Smooth muscle cell (in vitro differentiated cells): Measurements from ENCODE around the gene GIMAP8. TPM values are rescaled to one million over a fixed set of nuclear protein-coding genes. Genes with fewer than 3 reads are reported as not detected.

Source experiments
- DNase-seq: peaks from one replicate; lab custom pipeline; 2025; ENCODE audit not compliant: unreplicated experiment; lab: John Stamatoyannopoulos, UW
- H2AFZ ChIP-seq: fragments of 200-600 bp; sonication (generic); 2 replicates; pipeline ENCODE4 v1.6.0; 2016; ENCODE audit warnings: antibody characterized with exemption, low read depth, mild to moderate bottlenecking
- H3F3A ChIP-seq: fragments of 200-600 bp; sonication (generic); 2 replicates; pipeline ENCODE4 v1.6.0; 2017; ENCODE audit warnings: antibody characterized with exemption, low read depth
- H3K27ac ChIP-seq: fragments of 200-600 bp; sonication (generic); 2 replicates; pipeline ENCODE4 v1.5.1; 2016; ENCODE audit warnings: low read depth, mild to moderate bottlenecking
- H3K27me3 ChIP-seq: fragments of 200-600 bp; sonication (generic); 2 replicates; pipeline ENCODE4 v1.6.1; 2016; ENCODE audit warnings: low read depth, mild to moderate bottlenecking
- H3K36me3 ChIP-seq: fragments of 200-600 bp; sonication (generic); 2 replicates; pipeline ENCODE4 v1.5.1; 2016; ENCODE audit warnings: low read depth
- H3K4me1 ChIP-seq: fragments of 200-600 bp; sonication (generic); 2 replicates; pipeline ENCODE4 v1.5.1; 2016; ENCODE audit warnings: low read depth
- H3K4me2 ChIP-seq: fragments of 200-600 bp; sonication (generic); 2 replicates; pipeline ENCODE4 v1.6.0; 2016; ENCODE audit warnings: mild to moderate bottlenecking
- H3K4me3 ChIP-seq: fragments of 200-600 bp; sonication (generic); 2 replicates; pipeline ENCODE4 v1.5.1; 2016; ENCODE audit warnings: mild to moderate bottlenecking
- H3K79me2 ChIP-seq: fragments of 200-600 bp; sonication (generic); 2 replicates; pipeline ENCODE4 v1.6.0; 2016; ENCODE audit warnings: low read depth, mild to moderate bottlenecking
- H3K9ac ChIP-seq: fragments of 200-600 bp; sonication (generic); 2 replicates; pipeline ENCODE4 v1.6.0; 2016; ENCODE audit warnings: low read depth
- H3K9me3 ChIP-seq: fragments of 200-600 bp; sonication (generic); replicated peaks from 2 replicates; pipeline ENCODE4 v1.5.1; 2016; ENCODE audit warnings: low read depth
- H4K20me1 ChIP-seq: fragments of 200-600 bp; sonication (generic); 2 replicates; pipeline ENCODE4 v1.6.0; 2016; ENCODE audit warnings: low read depth
- CTCF ChIP-seq: fragments of 200-600 bp; sonication (generic); IDR thresholded peaks from 2 replicates; pipeline ENCODE4 v1.5.1; 2017; ENCODE audit warnings: borderline replicate concordance, mild to moderate bottlenecking, antibody characterized with exemption; ENCODE audit not compliant: insufficient read depth, poor library complexity, severe bottlenecking
- WGBS: methylation state at CpG from one replicate; pipeline ENCODE4 v1.1.7; 2016; ENCODE audit warnings: low lambda C conversion rate; 5-methylcytosine and 5-hydroxymethylcytosine counted together
- polyA plus RNA-seq: library from polyadenylated mRNA; unstranded; fragments of >200 nt; fragmentation: Nextera tagmentation; extraction: Ambion mirVana; gene quantifications from 2 replicates; pipeline ENCODE4 v1.2.1, GENCODE V29; 2016
- total RNA-seq: library from RNA; depleted of rRNA; stranded (reverse); fragments of >200 nt; gene quantifications from 2 replicates; pipeline ENCODE4 v1.2.3, GENCODE V29; 2014

The GIMAP8 gene
- total and polyA plus RNA-seq, 2 experiments from 2014 or later: not detected

DNA sequence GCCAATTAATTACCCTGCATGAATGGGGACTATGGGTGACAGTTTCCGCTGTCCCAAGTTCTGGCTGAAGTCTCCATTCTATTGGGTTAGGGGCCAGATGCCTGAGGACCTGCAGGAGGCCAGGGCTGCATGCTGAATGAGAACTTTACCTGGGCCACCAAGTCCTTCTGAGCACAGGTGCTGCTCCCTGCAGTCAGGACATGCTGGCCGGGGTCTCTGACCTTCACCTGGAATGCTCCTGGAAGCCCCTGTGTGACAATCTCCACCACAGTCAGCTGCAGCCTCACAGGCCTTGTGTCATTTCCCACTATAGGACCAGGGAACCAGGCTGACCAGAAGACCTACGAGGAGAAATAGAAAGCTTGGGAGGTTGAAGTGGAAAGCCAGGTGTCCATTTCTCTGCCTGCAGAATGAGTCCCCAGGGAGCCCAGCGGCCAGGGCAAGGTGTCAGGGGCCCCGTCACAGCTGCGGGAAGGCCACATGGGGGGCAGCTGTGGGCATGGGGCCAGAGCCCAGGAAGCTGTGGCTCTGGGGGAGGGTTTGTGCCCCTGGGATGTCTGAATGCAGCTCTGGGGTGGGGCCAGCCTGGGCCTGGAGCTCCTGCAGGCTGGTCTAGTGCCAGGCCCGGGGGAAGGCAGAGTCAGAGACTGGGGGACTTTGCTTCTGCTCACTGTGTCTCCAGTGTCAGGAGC, 5.6 kb upstream of the GIMAP8 start:
- Histone ChIP-seq H3K9me3 (peaks cover 5% of the 10 kb centered on the region), H2AFZ (no peak overlapping the region), H3K9ac (no peak overlapping the region), H3F3A (no peaks in the 10 kb centered on the region), H3K27ac (no peak overlapping the region), H3K27me3 (no peaks in the 10 kb centered on the region), H3K4me3 (no peak overlapping the region), H4K20me1 (no peaks in the 10 kb centered on the region), H3K4me2 (no peak overlapping the region), H3K4me1 (no peaks in the 10 kb centered on the region), H3K36me3 (no peaks in the 10 kb centered on the region), H3K79me2 (no peaks in the 10 kb centered on the region)
- 88% methylated on average over 7 of the region's 7 CpGs for WGBS
- TF ChIP-seq CTCF: no peak
- no peak for DNase-seq

- no peak for TF ChIP-seq CTCF
- DNase-seq: no peak
- WGBS: 91% methylated on average over 2 of the region's 2 CpGs
Measured at GRCh38 chr7:150446288-150446938, 4.0 kb upstream of the GIMAP8 start.

DNA sequence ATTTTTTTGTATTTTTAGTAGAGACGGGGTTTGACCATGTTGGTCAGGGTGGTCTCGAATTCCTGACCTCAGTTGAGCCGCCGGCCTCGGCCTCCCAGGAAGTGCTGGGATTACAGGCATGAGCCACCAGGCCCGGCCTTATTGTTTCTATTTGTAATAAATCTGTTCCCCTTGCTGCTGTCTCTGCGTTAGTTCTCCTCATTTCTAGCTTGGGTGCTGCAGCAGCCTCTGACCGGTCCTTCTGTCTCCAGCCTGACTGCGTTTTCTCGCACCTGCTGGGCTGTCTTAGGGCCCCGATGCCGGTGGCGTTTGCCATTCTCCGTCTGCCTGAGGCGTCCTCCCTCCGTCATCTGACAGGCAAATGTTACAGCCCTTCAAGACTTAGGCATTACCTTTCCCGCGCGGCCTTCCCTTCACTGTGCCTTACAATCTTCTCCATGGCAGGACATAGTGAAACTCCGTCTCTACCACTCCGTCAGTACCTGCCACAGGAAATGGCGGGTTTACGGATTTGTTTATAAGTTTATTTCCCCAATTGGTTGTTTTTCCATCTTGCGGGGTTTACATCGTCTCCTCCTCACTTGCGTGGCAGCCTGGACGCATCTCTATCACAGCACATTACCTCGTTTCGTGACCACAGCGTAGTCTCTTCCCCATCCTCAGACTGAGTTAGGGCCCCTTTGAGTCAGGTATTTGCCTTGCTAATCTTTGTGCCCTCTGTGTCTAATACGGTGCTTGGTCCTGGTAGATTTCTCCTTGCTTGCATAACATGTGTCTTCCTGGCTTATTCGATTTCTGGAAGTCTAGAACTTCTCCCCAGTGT, 2.3 kb upstream of the GIMAP8 start:
- H3K4me1 ChIP-seq: no peaks in the 10 kb centered on the region
- 81% methylated on average over 32 of the region's 32 CpGs for WGBS
- H3K27me3 ChIP-seq: no peaks in the 10 kb centered on the region
- no peaks in the 10 kb centered on the region for H3K36me3 ChIP-seq
- H3K27ac ChIP-seq: no peak overlapping the region
- no peak overlapping the region for H3K4me2 ChIP-seq
- H2AFZ ChIP-seq: no peak overlapping the region
- H3F3A ChIP-seq: no peaks in the 10 kb centered on the region
- no peak overlapping the region for H3K9ac ChIP-seq
- no peak for TF ChIP-seq CTCF
- no peaks in the 10 kb centered on the region for H4K20me1 ChIP-seq
- H3K4me3 ChIP-seq: no peak overlapping the region
- no peaks in the 10 kb centered on the region for H3K79me2 ChIP-seq
- no peaks in the 10 kb centered on the region for H3K9me3 ChIP-seq
- DNase-seq: no peak

More at GRCh38 chr7:150446288-150446938, 4.0 kb upstream of the GIMAP8 start:
- Histone ChIP-seq H3F3A (no peaks in the 10 kb centered on the region), H3K4me2 (no peak overlapping the region), H2AFZ (no peak overlapping the region), H3K9me3 (peaks cover 2% of the 10 kb centered on the region), H4K20me1 (no peaks in the 10 kb centered on the region), H3K4me1 (no peaks in the 10 kb centered on the region), H3K9ac (no peak overlapping the region), H3K36me3 (no peaks in the 10 kb centered on the region), H3K27ac (no peak overlapping the region), H3K4me3 (no peak overlapping the region), H3K79me2 (no peaks in the 10 kb centered on the region), H3K27me3 (no peaks in the 10 kb centered on the region)
